DMS153 (cell line): ENCODE results near the gene MYRIP.
"Not testable (repeated sequence)": the region's sequence is repeated elsewhere in the genome, so short reads cannot be mapped to it uniquely, and the experiment has no call there.

ENCODE experiments used
- DNase-seq: peaks from one replicate; lab custom pipeline; 2025; lab: John Stamatoyannopoulos, UW

The MYRIP gene

DNA sequence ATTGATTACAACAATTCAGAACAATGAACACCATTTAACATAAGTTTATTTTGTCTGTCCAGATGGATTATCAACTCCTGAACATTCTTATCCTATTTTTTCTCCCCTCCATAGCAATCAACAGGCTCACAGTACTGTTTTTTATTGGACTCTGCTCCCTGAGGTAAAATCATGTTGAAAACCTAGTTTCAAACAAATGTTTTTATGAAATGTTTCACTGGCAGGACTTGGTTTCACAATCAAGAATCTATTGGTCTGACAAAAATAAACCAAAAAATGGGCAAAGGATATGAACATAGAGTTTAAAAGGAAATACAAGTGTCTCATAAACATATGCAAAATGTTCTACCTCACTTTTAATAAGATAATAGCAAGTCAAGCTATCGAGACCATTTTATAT is 2.6 kb upstream of the MYRIP start:
- DNase-seq, result no peak

DNA sequence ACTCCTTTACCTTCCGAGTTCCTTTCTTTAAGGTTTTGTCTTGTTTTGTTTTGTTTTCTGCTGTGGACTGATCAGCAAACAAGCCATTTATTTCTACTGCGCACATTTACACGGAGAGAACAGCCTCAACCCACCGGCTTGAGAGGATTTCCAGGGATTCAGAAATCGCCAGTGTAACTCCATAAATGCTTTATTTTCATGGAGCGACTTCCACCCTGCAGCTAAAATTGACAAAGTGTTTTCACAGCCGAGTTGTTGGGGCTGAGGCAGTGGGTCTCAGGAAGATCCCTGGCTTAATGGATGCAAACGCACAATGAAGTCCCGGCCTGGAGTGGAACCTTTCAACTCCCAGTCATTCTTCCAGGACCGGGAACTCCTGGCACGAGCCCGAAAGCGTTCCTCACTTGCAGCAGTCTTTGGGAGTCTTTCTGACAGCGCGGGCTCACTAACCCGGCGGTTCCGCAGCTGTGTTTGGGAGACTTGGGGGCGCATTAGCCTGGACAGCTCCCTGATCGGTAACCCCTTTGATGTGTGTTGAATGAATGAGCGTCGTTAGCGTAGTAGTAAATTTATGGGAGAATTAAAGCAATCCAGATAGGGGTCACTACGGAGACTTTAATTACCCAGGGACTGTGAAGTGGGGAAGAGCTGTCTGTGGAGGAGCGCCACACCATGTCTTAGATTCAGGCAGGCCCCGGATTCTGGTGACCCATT is 785 bp upstream of the MYRIP start:
- no peak for DNase-seq

DNA sequence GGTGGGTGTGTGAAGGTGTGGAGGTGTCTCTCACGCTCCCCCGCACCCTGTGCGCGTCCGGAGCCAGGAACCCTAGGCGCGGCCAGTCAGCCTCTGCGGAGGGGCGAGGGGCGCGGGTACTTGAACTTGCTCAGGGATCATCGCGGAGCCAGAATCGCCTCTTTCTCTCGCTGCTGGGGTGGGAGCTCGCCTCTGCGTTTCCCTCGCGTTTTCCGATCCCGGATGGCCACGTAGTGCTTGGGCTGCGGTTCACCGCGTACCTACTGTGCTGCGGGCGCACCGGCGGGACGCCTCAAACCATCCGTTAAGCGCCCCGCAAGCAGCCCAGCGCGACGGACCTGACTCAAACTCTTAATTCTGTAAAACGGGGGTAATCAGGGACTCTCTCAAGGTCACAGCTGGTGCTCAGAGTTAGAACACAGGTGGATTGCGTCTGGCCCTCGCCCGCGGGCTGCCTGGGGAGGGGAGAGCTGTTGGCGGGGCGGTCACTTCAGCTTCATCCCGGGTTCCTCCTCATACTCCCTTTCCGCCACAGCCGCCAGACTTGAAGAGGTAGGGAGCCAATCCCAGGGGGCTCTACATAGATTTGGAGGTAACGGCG is 686 bp downstream of the MYRIP start:
- peak; percentile 0 for DNase-seq

- no peak for DNase-seq
These were observed 1.3 kb downstream of the MYRIP start for GRCh38 chr3:39810647-39811161.

DNA sequence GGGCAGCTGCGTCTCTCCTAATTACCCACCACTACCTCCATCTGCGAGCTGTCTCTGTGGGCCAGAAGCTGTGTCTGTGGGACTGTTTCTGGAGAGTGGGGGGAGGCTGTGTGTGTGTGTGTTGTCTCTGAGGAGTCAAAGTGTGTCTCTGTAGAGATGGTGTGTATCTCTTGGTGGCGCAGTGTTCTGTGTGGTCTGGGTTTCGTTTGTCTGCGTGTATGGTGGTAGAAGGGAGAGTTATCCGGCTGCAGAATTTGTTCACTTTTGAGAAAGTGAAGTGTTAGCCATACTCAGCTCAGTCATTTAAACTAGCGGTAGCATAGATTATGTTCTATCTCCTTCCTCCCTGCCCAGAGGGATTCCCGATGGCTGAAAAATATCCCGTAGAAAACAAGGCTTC is 2.2 kb downstream of the MYRIP start:
- no peak for DNase-seq

- no peak for DNase-seq
These were observed 3.1 kb downstream of the MYRIP start for GRCh38 chr3:39812537-39812936.

DNA sequence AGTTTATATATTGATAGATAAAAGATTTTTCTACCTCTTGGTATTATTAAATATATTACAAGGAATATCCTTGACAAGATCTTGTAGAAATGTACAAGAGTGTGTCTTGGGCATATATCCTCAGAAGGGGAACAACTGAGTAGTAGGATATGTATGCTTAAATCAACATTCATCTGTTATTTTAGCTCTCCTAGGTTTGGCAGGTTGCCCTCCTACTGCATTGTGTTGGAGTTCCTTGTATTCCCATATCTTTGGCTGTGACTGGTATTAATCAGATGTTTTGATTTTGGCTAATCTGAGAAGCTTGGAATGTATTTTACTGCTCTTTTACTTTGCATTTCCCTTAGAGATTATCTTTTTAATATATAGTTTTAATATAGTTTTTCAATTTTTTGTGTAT is 4.6 kb downstream of the MYRIP start:
- peak; percentile 25 for DNase-seq

- DNase-seq, result no peak
These were observed 10.5 kb downstream of the MYRIP start for GRCh38 chr3:39819899-39820298.

- DNase-seq, result not testable (repeated sequence)
These were observed 24.4 kb downstream of the MYRIP start for GRCh38 chr3:39833764-39834163.

GRCh38 chr3:39839484-39839883 is 30.1 kb downstream of the MYRIP start:
- no peak for DNase-seq

DNA sequence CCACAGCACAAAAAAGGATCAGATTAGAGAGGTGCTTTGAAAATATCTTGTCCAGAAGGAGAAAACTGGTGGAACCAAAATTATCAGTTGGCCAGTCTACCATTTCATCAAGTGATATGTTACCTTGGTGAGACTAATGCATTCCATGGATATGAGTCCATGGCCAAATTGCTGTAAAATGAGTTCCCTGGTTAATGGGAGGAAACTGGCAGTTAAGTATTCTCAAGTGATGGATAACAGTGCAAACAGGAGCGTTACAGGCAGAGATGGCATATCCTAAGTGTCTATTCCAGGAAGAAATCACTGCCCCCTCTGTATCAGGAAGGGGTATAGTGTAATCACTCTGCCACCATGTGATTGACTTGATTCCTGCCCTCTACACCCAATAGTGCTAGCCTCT is 34.0 kb downstream of the MYRIP start:
- DNase-seq, result no peak

- DNase-seq, result no peak
These were observed 39.0 kb downstream of the MYRIP start for GRCh38 chr3:39848365-39848764.

DNA sequence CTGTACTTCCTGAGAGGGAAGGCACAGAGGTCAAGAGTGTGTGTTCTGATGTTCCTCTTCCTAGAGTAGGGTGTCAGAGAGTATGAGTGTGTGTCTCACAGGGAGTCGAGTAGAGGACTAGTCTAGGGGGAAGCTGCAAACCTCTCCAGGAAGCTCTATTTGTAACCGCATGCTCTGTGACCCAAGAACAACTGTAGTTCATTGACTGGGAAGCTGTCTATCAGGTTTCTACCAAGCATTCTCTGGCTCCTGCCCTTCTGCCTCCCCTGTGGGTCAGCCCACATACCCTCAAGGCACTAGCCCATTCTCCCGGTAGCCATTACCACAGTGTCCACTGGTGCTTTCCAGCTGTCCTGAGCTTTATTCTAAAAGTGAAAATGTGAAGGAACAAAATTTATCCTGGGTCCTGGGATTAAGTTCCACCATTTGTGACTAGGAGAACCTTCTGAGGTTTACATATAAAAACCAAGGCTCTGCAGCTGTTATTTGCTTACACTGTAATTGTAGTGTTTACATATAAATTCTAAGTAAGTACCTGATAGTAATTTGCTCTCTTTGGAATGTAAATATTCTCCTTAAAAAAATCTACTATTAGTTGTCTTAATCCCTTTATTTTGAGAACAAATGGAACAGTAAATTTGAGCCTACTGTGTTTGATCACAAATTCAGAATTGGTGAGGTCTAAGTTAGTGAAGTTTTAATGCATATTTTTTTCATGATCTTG is 40.7 kb downstream of the MYRIP start:
- DNase-seq, result peak; percentile 14

GRCh38 chr3:39850716-39851032 is 41.3 kb downstream of the MYRIP start:
- DNase-seq, result no peak

GRCh38 chr3:39855517-39855916 is 46.1 kb downstream of the MYRIP start:
- DNase-seq, result no peak

- no peak for DNase-seq
These were observed 60.5 kb downstream of the MYRIP start for GRCh38 chr3:39869890-39870289.

DNA sequence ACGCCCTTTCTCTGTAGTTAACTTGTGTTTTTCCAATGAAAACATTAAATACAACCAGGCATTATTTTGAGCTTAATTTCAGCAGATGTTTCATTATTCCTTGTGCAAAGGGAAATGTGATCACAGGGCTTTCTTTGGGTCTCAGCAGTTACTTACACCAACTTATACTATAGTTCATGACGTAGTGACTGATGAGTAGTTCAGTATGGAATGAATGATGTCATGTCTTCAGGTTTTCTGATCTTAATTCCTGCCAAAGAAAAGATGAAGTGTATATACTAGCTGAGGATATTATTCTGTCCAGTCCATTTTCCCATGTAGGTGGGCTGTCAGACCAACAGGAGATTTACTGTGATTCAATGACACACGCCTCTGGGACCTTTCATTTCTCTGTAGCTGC is 61.3 kb downstream of the MYRIP start:
- no peak for DNase-seq

DNA sequence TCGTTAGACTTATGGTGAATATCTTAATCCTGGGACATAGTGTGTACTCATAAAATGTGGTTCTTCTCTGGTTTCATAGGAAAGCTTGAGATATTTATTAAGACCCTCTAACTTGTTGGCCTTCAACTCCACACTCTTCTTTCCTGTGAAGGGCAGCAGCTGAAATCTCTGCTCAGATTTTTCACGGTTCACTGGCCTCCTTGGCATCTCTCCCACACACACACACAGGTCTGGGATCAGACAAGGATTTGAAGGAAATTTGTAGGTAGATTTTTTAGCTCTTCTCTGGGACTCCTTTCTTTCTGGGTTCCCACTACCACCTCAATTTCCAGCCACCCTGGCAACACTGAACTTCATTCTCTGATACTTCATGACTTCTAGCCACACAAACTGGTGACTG is 70.2 kb downstream of the MYRIP start:
- no peak for DNase-seq

- DNase-seq, result no peak
These were observed 72.7 kb downstream of the MYRIP start for GRCh38 chr3:39882111-39882510.

- no peak for DNase-seq
These were observed 82.7 kb downstream of the MYRIP start for GRCh38 chr3:39892068-39892467.

GRCh38 chr3:39896184-39896583 is 86.8 kb downstream of the MYRIP start:
- DNase-seq, result no peak

DNA sequence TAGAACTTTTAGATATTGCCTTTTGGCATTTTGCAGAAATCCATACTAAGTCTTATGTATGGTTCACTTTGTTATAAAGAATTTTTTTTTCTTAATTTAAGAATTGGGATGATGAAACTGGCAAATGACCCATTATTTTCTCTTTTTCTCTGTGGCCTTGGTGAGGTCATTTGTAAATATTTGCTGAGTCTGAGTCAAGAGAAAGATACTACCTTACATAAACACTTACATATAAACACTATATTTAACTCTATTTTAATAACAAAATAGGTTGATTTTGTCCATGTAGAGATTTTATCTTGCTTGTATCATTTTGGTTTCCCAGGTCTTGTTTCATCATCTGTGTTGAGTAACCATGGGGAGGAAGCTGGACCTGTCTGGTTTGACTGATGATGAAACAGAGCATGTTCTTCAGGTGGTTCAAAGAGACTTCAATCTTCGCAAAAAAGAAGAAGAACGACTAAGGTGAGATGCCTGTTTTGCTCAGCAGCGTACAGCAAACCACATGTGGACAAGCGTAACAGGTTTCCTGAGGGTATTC is 91.1 kb downstream of the MYRIP start:
- DNase-seq, result no peak

GRCh38 chr3:39903253-39903652 is 93.8 kb downstream of the MYRIP start:
- no peak for DNase-seq
